Progenitor cell of endocrine pancreas (in vitro differentiated cells): ENCODE results near the gene CDK19. TPM values are rescaled to one million over a fixed set of nuclear protein-coding genes. Genes with fewer than 3 reads are reported as not detected.

ENCODE experiments used
- DNase-seq: peaks from one replicate; pipeline ENCODE4 v3.0.0; 2021; ENCODE audit warnings: low spot score; ENCODE audit not compliant: unreplicated experiment
- H3K27ac Mint-ChIP-seq: 2 replicates; pipeline ENCODE4 v1.8.0; 2021; ENCODE audit warnings: mild to moderate bottlenecking, moderate library complexity, mixed read lengths
- H3K27me3 Mint-ChIP-seq: 2 replicates; pipeline ENCODE4 v1.8.0; 2021; ENCODE audit warnings: mixed read lengths
- H3K36me3 Mint-ChIP-seq: 2 replicates; pipeline ENCODE4 v1.8.0; 2022; ENCODE audit warnings: mixed read lengths; ENCODE audit not compliant: insufficient read depth
- H3K4me1 Mint-ChIP-seq: 2 replicates; pipeline ENCODE4 v1.8.0; 2021; ENCODE audit warnings: low read depth, mixed read lengths
- H3K4me3 Mint-ChIP-seq: 2 replicates; pipeline ENCODE4 v1.8.0; 2021; ENCODE audit warnings: low read depth, mild to moderate bottlenecking, moderate library complexity, mixed read lengths
- H3K9me3 Mint-ChIP-seq: 2 replicates; pipeline ENCODE4 v1.8.0; 2021; ENCODE audit warnings: low read depth, mixed read lengths
- CTCF ChIP-seq: fragments of 200-600 bp; sonication (generic); IDR thresholded peaks from one replicate; pipeline ENCODE4 v1.5.0; 2021; ENCODE audit warnings: antibody characterized with exemption, mild to moderate bottlenecking; ENCODE audit not compliant: unreplicated experiment
- total RNA-seq: library from RNA; stranded (reverse); gene quantifications from 2 replicates; pipeline ENCODE4 v1.2.1, GENCODE V29; 2021

CDK19 gene
- total RNA-seq, 1 donor from 2014 or later, result 26.2 TPM

- Mint-ChIP-seq H3K36me3 (no peaks in the 10 kb centered on the region), H3K27ac (no peak overlapping the region), H3K4me3 (no peak overlapping the region), H3K9me3 (no peaks in the 10 kb centered on the region), H3K4me1 (peaks cover 13% of the 10 kb centered on the region), H3K27me3 (no peaks in the 10 kb centered on the region)
- no peak for TF ChIP-seq CTCF
- no peak for DNase-seq
These were observed 252.9 kb downstream of the CDK19 start for GRCh38 chr6:110562316-110562915.

- TF ChIP-seq CTCF, result no peak
- Mint-ChIP-seq H3K9me3 (no peaks in the 10 kb centered on the region), H3K36me3 (no peaks in the 10 kb centered on the region), H3K27ac (no peak overlapping the region), H3K4me1 (peaks cover 7% of the 10 kb centered on the region), H3K27me3 (no peaks in the 10 kb centered on the region), H3K4me3 (no peak overlapping the region)
- DNase-seq, result no peak
These were observed 253.6 kb downstream of the CDK19 start for GRCh38 chr6:110561696-110562095.

- H3K9me3 Mint-ChIP-seq, result no peaks in the 10 kb centered on the region
- peaks cover 2% of the 10 kb centered on the region for H3K4me1 Mint-ChIP-seq
These were observed 254.3 kb downstream of the CDK19 start for GRCh38 chr6:110561008-110561396.

GRCh38 chr6:110560239-110561007 is 254.8 kb downstream of the CDK19 start:
- TF ChIP-seq CTCF, result no peak
- no peak overlapping the region for H3K27ac Mint-ChIP-seq
- no peak overlapping the region for H3K4me3 Mint-ChIP-seq
- H3K36me3 Mint-ChIP-seq, result no peaks in the 10 kb centered on the region
- H3K4me1 Mint-ChIP-seq, result peaks cover 2% of the 10 kb centered on the region
- H3K9me3 Mint-ChIP-seq, result no peaks in the 10 kb centered on the region
- no peak for DNase-seq
- H3K27me3 Mint-ChIP-seq, result no peaks in the 10 kb centered on the region

More at GRCh38 chr6:110561008-110561396, 254.3 kb downstream of the CDK19 start:
- H3K27me3 Mint-ChIP-seq, result no peaks in the 10 kb centered on the region
- no peak for DNase-seq
- no peak for TF ChIP-seq CTCF
- no peak overlapping the region for H3K27ac Mint-ChIP-seq
- no peaks in the 10 kb centered on the region for H3K36me3 Mint-ChIP-seq
- H3K4me3 Mint-ChIP-seq, result no peak overlapping the region

Other genes starting within 250 kb of the CDK19 start
- 75.0 and 75.2 TPM in 2 replicates for gene AMD1, start 59.3 kb upstream of the CDK19 start, total RNA-seq
- 93.9 and 94.2 TPM in 2 replicates for gene GTF3C6, start 143.2 kb upstream of the CDK19 start, total RNA-seq
- gene RPF2, start 166.6 kb upstream of the CDK19 start, total RNA-seq, result 22.2 and 23.6 TPM in 2 replicates